K562 (cell line): ENCODE data around the gene MYO1D. TPM values are rescaled to one million over a fixed set of nuclear protein-coding genes. Genes with fewer than 3 reads are reported as not detected.

Experiments
- ATAC-seq: fragments of 200-7000 bp; cut with Tn5 transposase; 3 replicates; pipeline ENCODE4 v1.9.1; 2020; ENCODE audit warnings: moderate library complexity
- BruUV-seq: library from RNA; stranded (reverse); fragments of 400-500 nt; replicated peaks from 2 replicates; lab custom pipeline; 2021; lab: Mats Ljungman, UMichigan
- CTCF ChIA-PET: fragments of 300-600 bp; formaldehyde crosslinking; extraction: SDS; loops from one replicate; lab custom pipeline; 2021; ENCODE audit warnings: low intra/inter-chr PET ratio; lab: Yijun Ruan, JAX
- POLR2A ChIA-PET: fragments of 300-600, 350-650 bp; sonication (Branson Sonifier 250); formaldehyde crosslinking; extraction: SDS; loops from one replicate; lab custom pipeline; 2021; ENCODE audit warnings: antibody characterized with exemption, inconsistent platforms; lab: Yijun Ruan, JAX
- DNase-seq, 4 experiments: peaks; one replicate each; pipeline versions ENCODE4 v3.0.0 to v3.0.0-alpha.2; 2011 to 2018; ENCODE audit warnings: low spot score in 3 of 4, mixed read lengths in 3 of 4; ENCODE audit errors: extremely low read depth in 1 of 4
- FAIRE-seq: peaks from 2 replicates; lab custom pipeline; 2011; peaks lifted over from hg19 to GRCh38; lab: Jason Lieb, UNC
- H2AFZ ChIP-seq: 2 replicates; pipeline ENCODE4 v1.6.0; 2011; ENCODE audit warnings: low read depth, low read length, control low read depth, inconsistent platforms
- H3K27ac ChIP-seq: fragments of 200-600 bp; 3 replicates; pipeline ENCODE4 v1.8.0; 2011; ENCODE audit warnings: low read depth, mild to moderate bottlenecking, control low read depth, inconsistent platforms, low read length, moderate library complexity, mixed read lengths; ENCODE audit errors: extremely low read depth
- H3K27me3 ChIP-seq, 2 experiments: fragments of 300-600 bp in 1 of 2; 2 replicates in 1 of 2; 3 replicates in 1 of 2; pipeline versions ENCODE4 v1.6.0 to v1.8.0; 2011; ENCODE audit warnings: inconsistent platforms in 2 of 2, low read length in 2 of 2, mild to moderate bottlenecking in 1 of 2, mixed read lengths in 1 of 2, moderate library complexity in 1 of 2; ENCODE audit not compliant: control insufficient read depth in 2 of 2, insufficient read depth in 2 of 2
- H3K36me3 ChIP-seq: fragments of 300-600 bp; 3 replicates; pipeline ENCODE4 v1.8.0; 2011; ENCODE audit warnings: mild to moderate bottlenecking, low read length, inconsistent platforms; ENCODE audit not compliant: control insufficient read depth, insufficient read depth
- H3K4me1 ChIP-seq, 2 experiments: fragments of 200-600 bp in 1 of 2; replicated peaks in 1 of 2; 2 replicates in 1 of 2; 3 replicates in 1 of 2; pipeline versions ENCODE4 v1.5.1 to v1.8.0; 2011; ENCODE audit warnings: inconsistent platforms in 2 of 2, low read length in 2 of 2, mild to moderate bottlenecking in 1 of 2, mixed read lengths in 1 of 2, moderate library complexity in 1 of 2; ENCODE audit not compliant: control insufficient read depth in 2 of 2, insufficient read depth in 2 of 2
- H3K4me2 ChIP-seq: 2 replicates; pipeline ENCODE4 v1.6.1; 2011; ENCODE audit warnings: low read length, control low read depth, inconsistent platforms, mixed read lengths; ENCODE audit not compliant: insufficient read depth
- H3K4me3 ChIP-seq: fragments of 200-600 bp; sonication (generic), shearing (Covaris generic); 2 replicates; pipeline ENCODE4 v1.5.1; 2016; ENCODE audit warnings: control low read depth, inconsistent platforms
- H3K79me2 ChIP-seq: fragments of 200-600 bp; 3 replicates; pipeline ENCODE4 v1.8.0; 2011; ENCODE audit warnings: low read length, inconsistent platforms; ENCODE audit not compliant: control insufficient read depth, insufficient read depth
- H3K9ac ChIP-seq, 2 experiments: 2 replicates each; pipeline versions ENCODE4 v1.6.0 to v1.6.1; 2011; ENCODE audit warnings: low read depth in 2 of 2, low read length in 2 of 2, control low read depth in 1 of 2, inconsistent platforms in 1 of 2, mild to moderate bottlenecking in 1 of 2, mixed read lengths in 1 of 2; ENCODE audit not compliant: insufficient read depth in 1 of 2
- H3K9me1 ChIP-seq: one replicate; pipeline ENCODE4 v1.6.0; 2011; ENCODE audit warnings: inconsistent platforms, mild to moderate bottlenecking, low read length, moderate library complexity; ENCODE audit not compliant: control insufficient read depth, insufficient read depth
- H3K9me3 ChIP-seq: replicated peaks from 2 replicates; pipeline ENCODE4 v1.5.1; 2011; ENCODE audit warnings: low read depth, low read length, inconsistent platforms; ENCODE audit not compliant: control insufficient read depth, insufficient read depth
- H4K20me1 ChIP-seq: replicated peaks from 2 replicates; pipeline ENCODE4 v1.6.1; 2011; ENCODE audit warnings: low read length, inconsistent platforms, mixed read lengths; ENCODE audit not compliant: control insufficient read depth, insufficient read depth
- C11orf30 ChIP-seq: fragments of 450-650 bp; IDR thresholded peaks from 2 replicates; pipeline ENCODE4 v1.6.1; 2016; ENCODE audit warnings: low read depth, mild to moderate bottlenecking
- CTBP1 ChIP-seq: fragments of 450-650 bp; IDR thresholded peaks from 2 replicates; pipeline ENCODE4 v1.6.1; 2016; ENCODE audit warnings: borderline replicate concordance
- GTF2F1 ChIP-seq: IDR thresholded peaks from 2 replicates; pipeline ENCODE4 v1.6.1; 2011; ENCODE audit warnings: low read depth, low read length, improper control_type of control experiment
- MAFG ChIP-seq: fragments of 450-650 bp; conservative IDR thresholded peaks from 2 replicates; pipeline ENCODE4 v1.6.1; 2016; ENCODE audit warnings: missing genetic modification characterization, missing compliant biosample characterization
- MAFK ChIP-seq: IDR thresholded peaks from 2 replicates; pipeline ENCODE4 v1.6.1; 2011; ENCODE audit warnings: low read length, improper control_type of control experiment
- MITF ChIP-seq: IDR thresholded peaks from 2 replicates; pipeline ENCODE4 v1.6.1; 2014; ENCODE audit warnings: antibody characterized with exemption
- NFE2 ChIP-seq: IDR thresholded peaks from 2 replicates; pipeline ENCODE4 v1.6.1; 2014; ENCODE audit warnings: antibody characterized with exemption, low read depth
- TFAP4 ChIP-seq: sonication (generic); formaldehyde crosslinking; IDR thresholded peaks from 2 replicates; pipeline ENCODE4 v1.8.0; 2022; ENCODE audit warnings: missing genetic modification reagents, mild to moderate bottlenecking, moderate library complexity, borderline replicate concordance
- ZNF316 ChIP-seq: fragments of 450-650 bp; IDR thresholded peaks from 2 replicates; pipeline ENCODE4 v1.6.1; 2016
- WGBS: fragments of 100-300 bp; shearing (Covaris generic); methylation state at CpG from one replicate; pipeline ENCODE4 v1.1.6; 2016; ENCODE audit warnings: low coverage, mixed read lengths; ENCODE audit not compliant: insufficient coverage; ENCODE audit errors: missing lambda C conversion rate; 5-methylcytosine and 5-hydroxymethylcytosine counted together
- in situ Hi-C: fragments of 300-500 bp; cut with MboI; formaldehyde crosslinking; loops from 4 replicates; pipeline ENCODE4 v1.15.0; 2018; ENCODE audit warnings: inconsistent platforms, mixed read lengths
- intact Hi-C: fragments of 100-400 bp; cut with micrococcal nuclease; formaldehyde crosslinking; loops from 2 replicates; pipeline ENCODE4 v1.14.2; 2022
- polyA plus RNA-seq, 8 experiments: library from polyadenylated mRNA; depleted of rRNA in 4 of 8; stranded (reverse) in 5 of 8; unstranded in 3 of 8; fragments of >200 nt; fragmentation: Nextera tagmentation in 2 of 8; fragmentation: Illumina TruSeq in 1 of 8; extraction: Ambion mirVana in 2 of 8; extraction: Trizol in 1 of 8; gene quantifications; 2 replicates each; pipeline versions ENCODE4 v1.2.1 to v1.2.3, GENCODE V29; 2011 to 2014; ENCODE audit warnings: inconsistent platforms in 1 of 8, missing spikeins in 1 of 8
- total RNA-seq, 7 experiments: library from RNA; depleted of rRNA in 6 of 7; stranded (reverse); fragments of >200 nt in 6 of 7; fragmentation: Illumina TruSeq in 2 of 7; extraction: Trizol in 2 of 7; gene quantifications; 2 replicates each; pipeline versions ENCODE4 v1.2.1 to v1.2.3, GENCODE V29; 2011 to 2021; ENCODE audit warnings: low replicate concordance in 1 of 7
- TF ChIP-seq, protein P1 (sequence below): fragments of 250-450 bp; sonication (Bioruptor Pico); IDR thresholded peaks from 2 replicates; pipeline ENCODE4 v1.5.0; 2022; ENCODE audit warnings: mild to moderate bottlenecking

MYO1D gene
- total and polyA plus RNA-seq, 9 of the 15 experiments (the other 6 are each of a cell fraction or from before 2014, with no cell fraction given): 2.1 to 71.2 (median 45.4) TPM

GRCh38 chr17:32833076-32833475, 43.8 kb downstream of the MYO1D start (continued):
- TF ChIP-seq, protein P1, sequence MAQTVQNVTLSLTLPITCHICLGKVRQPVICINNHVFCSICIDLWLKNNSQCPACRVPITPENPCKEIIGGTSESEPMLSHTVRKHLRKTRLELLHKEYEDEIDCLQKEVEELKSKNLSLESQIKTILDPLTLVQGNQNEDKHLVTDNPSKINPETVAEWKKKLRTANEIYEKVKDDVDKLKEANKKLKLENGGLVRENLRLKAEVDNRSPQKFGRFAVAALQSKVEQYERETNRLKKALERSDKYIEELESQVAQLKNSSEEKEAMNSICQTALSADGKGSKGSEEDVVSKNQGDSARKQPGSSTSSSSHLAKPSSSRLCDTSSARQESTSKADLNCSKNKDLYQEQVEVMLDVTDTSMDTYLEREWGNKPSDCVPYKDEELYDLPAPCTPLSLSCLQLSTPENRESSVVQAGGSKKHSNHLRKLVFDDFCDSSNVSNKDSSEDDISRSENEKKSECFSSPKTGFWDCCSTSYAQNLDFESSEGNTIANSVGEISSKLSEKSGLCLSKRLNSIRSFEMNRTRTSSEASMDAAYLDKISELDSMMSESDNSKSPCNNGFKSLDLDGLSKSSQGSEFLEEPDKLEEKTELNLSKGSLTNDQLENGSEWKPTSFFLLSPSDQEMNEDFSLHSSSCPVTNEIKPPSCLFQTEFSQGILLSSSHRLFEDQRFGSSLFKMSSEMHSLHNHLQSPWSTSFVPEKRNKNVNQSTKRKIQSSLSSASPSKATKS (CRISPR knock-in tag): no peak

DNA sequence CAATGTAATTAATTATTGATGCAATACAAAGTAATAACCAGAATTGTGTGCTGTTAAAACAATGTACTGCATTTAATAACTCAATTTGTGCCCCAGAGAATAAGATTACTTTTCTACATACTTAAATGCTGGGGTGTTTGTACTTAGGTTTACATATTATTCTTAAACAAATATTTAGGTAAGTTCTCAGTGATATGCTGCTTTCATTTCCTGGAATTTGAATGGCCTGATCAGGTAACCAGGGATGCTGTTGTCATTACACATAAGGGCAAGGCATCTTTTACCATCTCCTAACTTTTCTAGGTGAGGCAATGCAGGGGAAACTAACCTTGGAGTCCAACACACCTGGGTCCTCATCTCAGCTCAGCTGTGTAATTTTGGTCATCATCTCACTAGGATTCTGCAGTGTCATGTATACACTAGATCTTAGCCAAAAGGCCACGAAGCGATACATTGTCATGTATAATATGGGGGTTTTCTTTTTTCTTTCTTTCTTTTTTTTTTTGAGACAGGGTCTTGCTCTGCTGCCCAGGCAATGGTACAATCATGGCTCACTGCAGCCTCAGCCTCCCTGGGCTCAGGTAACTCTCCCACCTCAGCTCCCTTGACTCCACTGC, 45.2 kb downstream of the MYO1D start:
- Histone ChIP-seq H3K4me3 (no peak overlapping the region), H3K79me2 (peaks cover 65% of the 10 kb centered on the region), H3K27ac (no peak overlapping the region), H2AFZ (no peak overlapping the region), H3K36me3 (no peaks in the 10 kb centered on the region), H3K4me1 (peaks cover 7 to 38% of the 10 kb centered on the region in 2 experiments; a peak in 4 of 5 replicates), H3K4me2 (no peak overlapping the region), H3K9me1 (no peaks in the 10 kb centered on the region), H3K9ac (no peak overlapping the region), H3K9me3 (no peaks in the 10 kb centered on the region), H3K27me3 (no peaks in the 10 kb centered on the region), H4K20me1 (0 out of 2 replicates have a peak, but pooled peaks cover 4% of the 10 kb centered on the region)
- DNase-seq (no peak), FAIRE-seq (no peak), ATAC-seq (no peak)
- TF ChIP-seq GTF2F1: no peak
- peak; percentile 64 for TF ChIP-seq NFE2
- peak; percentile 69 for TF ChIP-seq ZNF316
- TF ChIP-seq C11orf30: 0 out of 2 replicates have a peak, but pooled peaks have one; percentile 42
- TF ChIP-seq MITF: no peak
- no peak for TF ChIP-seq TFAP4
- TF ChIP-seq MAFG (tag): peak; percentile 50; the same call in 1 of the 2 replicates
- no peak for TF ChIP-seq CTBP1
- TF ChIP-seq MAFK: 0 out of 2 replicates have a peak, but pooled peaks have one; percentile 13
- WGBS: 74% methylated on average over 2 of the region's 2 CpGs
- BruUV-seq: no TSS peak
- in situ Hi-C loops: no loop called here
- CTCF ChIA-PET: no interaction called here
- POLR2A ChIA-PET: interaction anchor here (1.7 kb wide), 1 partner anchor 28 kb away, joined by 5 read pairs; no protein-coding TSS in a partner anchor
- intact Hi-C loops: no loop called here
